Gastrocnemius medialis (tissue), 4 donors: ENCODE data around the gene SMIM29.
"Not testable (repeated sequence)": the region's sequence is repeated elsewhere in the genome, so short reads cannot be mapped to it uniquely, and the experiment has no call there.

Experiments used
- CTCF ChIP-seq, 5 experiments: fragments of 450-650 bp in 3 of 5; fragments of 200-600 bp in 2 of 5; sonication (generic) in 2 of 5; IDR thresholded peaks in 4 of 5; conservative IDR thresholded peaks in 1 of 5; 1 replicate in 4 of 5; 2 replicates in 1 of 5; pipeline ENCODE4 v1.5.1; 2016 to 2019; ENCODE audit warnings: antibody characterized with exemption in 5 of 5, mild to moderate bottlenecking in 3 of 5, moderate library complexity in 3 of 5
- POLR2A ChIP-seq, 2 donors: fragments of 450-650 bp; IDR thresholded peaks; one replicate each; pipeline ENCODE4 v1.6.1; 2017; ENCODE audit warnings: antibody characterized with exemption in 2 of 2, mild to moderate bottlenecking in 2 of 2, moderate library complexity in 2 of 2

GRCh38 chr6:34252395-34252794 is 3.6 kb upstream of the SMIM29 start:
- not testable (repeated sequence) for TF ChIP-seq CTCF (IDR thresholded peaks at IDR 0.05 in 4 of 5, conservative IDR thresholded peaks at IDR 0.05 in 1 of 5); POLR2A (IDR thresholded peaks at IDR 0.05)
